Measurements from ENCODE around the gene C20orf96. TPM values are rescaled to one million over a fixed set of nuclear protein-coding genes. Genes with fewer than 3 reads are reported as not detected.

Gene C20orf96
- total RNA-seq, 1 experiment from 2014 or later: 3.8 TPM

GRCh38 chr20:278181-278580 lies 12.4 kb downstream of the C20orf96 start:
- H3K4me3 Mint-ChIP-seq (ENCODE audit: unreplicated experiment): no peak overlapping the region
- POLR2A ChIA-PET: no interaction called here

GRCh38 chr20:277496-277781 lies 13.1 kb downstream of the C20orf96 start:
- BruUV-seq (replicated peaks): no TSS peak
- DNase-seq (ENCODE audit: unreplicated experiment): no peak
- Mint-ChIP-seq H3K27ac (ENCODE audit: low read depth, unreplicated experiment) (no peak overlapping the region), H3K9me3 (ENCODE audit: unreplicated experiment) (no peaks in the 10 kb centered on the region), H3K4me3 (ENCODE audit: unreplicated experiment) (no peak overlapping the region), H3K4me1 (ENCODE audit: insufficient read depth, unreplicated experiment) (no peaks in the 10 kb centered on the region), H3K27me3 (ENCODE audit: insufficient read depth, unreplicated experiment) (no peaks in the 10 kb centered on the region), H3K36me3 (ENCODE audit: insufficient read depth, unreplicated experiment) (no peaks in the 10 kb centered on the region)
- intact Hi-C loops (cut with micrococcal nuclease): no loop called here
- TF ChIP-seq CTCF (IDR thresholded peaks at IDR 0.05; ENCODE audit: unreplicated experiment): no peak
- CTCF ChIA-PET: interaction anchor here (2.0 to 2.3 kb wide), 2 partner anchors 9 to 11 kb away, joined by 10 to 13 read pairs; no protein-coding TSS in a partner anchor
- POLR2A ChIA-PET: no interaction called here

More at GRCh38 chr20:278181-278580, 12.4 kb downstream of the C20orf96 start:
- no TSS peak for BruUV-seq (replicated peaks)
- TF ChIP-seq CTCF (IDR thresholded peaks at IDR 0.05; ENCODE audit: unreplicated experiment): no peak
- CTCF ChIA-PET: interaction anchor here (0.6 to 2.3 kb wide), 3 partner anchors 10 to 43 kb away, joined by 3 to 13 read pairs (median 10); no protein-coding TSS in a partner anchor
- intact Hi-C loops (cut with micrococcal nuclease): no loop called here
- H3K27ac Mint-ChIP-seq (ENCODE audit: low read depth, unreplicated experiment): no peak overlapping the region
- no peaks in the 10 kb centered on the region for H3K27me3 Mint-ChIP-seq (ENCODE audit: insufficient read depth, unreplicated experiment)
- H3K4me1 Mint-ChIP-seq (ENCODE audit: insufficient read depth, unreplicated experiment): no peaks in the 10 kb centered on the region
- H3K9me3 Mint-ChIP-seq (ENCODE audit: unreplicated experiment): no peaks in the 10 kb centered on the region
- no peaks in the 10 kb centered on the region for H3K36me3 Mint-ChIP-seq (ENCODE audit: insufficient read depth, unreplicated experiment)
- DNase-seq (ENCODE audit: unreplicated experiment): no peak

DNA sequence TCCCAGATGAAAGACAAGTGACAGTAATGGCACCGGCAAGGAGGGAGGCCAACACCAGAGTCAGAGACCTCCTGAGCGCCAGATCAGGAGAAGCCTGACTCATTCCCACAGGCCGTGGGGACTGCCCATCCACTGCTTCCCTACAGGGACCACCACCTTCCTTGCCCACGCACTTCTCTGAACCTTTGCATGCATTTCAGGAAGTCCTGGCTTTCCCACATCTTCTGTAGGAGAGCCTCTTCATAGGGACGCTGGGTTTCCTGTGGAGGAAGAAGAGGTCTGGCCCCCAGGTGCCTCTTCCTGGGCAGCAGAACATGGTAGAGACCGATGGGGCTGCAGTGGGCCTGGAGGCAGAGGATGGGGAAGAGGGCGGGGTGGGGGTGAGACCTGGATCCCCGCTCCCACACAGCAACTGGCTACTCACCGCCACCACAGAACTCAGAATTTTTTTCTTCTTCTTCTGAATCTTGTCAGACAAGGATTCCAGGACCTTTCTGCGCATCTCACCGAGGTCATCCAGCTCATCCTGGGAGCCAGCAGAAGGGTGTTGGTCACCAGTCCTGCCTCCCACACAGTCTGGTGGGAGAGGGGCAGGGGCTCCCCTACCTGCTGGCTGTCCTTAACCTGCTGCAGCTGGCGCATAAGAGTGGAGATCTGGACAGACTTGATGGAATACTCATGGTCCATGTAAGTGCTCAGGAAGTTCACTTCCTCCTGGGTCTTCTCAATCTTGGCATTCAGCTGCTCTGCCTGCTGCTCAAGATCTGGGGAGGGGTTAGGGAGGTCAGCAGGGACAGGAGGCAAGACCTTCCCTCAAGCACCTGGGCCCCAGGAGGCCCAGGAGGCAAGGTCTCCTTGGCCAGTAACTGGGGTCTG lies 13.7 kb downstream of the C20orf96 start:
- Mint-ChIP-seq H3K27ac (ENCODE audit: low read depth, unreplicated experiment) (no peak overlapping the region), H3K36me3 (ENCODE audit: insufficient read depth, unreplicated experiment) (no peaks in the 10 kb centered on the region), H3K4me3 (ENCODE audit: unreplicated experiment) (no peak overlapping the region), H3K27me3 (ENCODE audit: insufficient read depth, unreplicated experiment) (no peaks in the 10 kb centered on the region), H3K4me1 (ENCODE audit: insufficient read depth, unreplicated experiment) (no peaks in the 10 kb centered on the region), H3K9me3 (ENCODE audit: unreplicated experiment) (no peaks in the 10 kb centered on the region)
- ChIA-PET CTCF (interaction anchor here (2.0 to 2.3 kb wide), 2 partner anchors 9 to 10 kb away, joined by 10 to 13 read pairs; no protein-coding TSS in a partner anchor), POLR2A (interaction anchor here (1.1 kb wide), 1 partner anchor 48 kb away, joined by 4 read pairs; the partner anchor contains the start of gene SOX12)
- no peak for DNase-seq (ENCODE audit: unreplicated experiment)
- intact Hi-C loops (cut with micrococcal nuclease): no loop called here
- TF ChIP-seq CTCF (IDR thresholded peaks at IDR 0.05; ENCODE audit: unreplicated experiment): no peak
- no TSS peak for BruUV-seq (replicated peaks)

DNA sequence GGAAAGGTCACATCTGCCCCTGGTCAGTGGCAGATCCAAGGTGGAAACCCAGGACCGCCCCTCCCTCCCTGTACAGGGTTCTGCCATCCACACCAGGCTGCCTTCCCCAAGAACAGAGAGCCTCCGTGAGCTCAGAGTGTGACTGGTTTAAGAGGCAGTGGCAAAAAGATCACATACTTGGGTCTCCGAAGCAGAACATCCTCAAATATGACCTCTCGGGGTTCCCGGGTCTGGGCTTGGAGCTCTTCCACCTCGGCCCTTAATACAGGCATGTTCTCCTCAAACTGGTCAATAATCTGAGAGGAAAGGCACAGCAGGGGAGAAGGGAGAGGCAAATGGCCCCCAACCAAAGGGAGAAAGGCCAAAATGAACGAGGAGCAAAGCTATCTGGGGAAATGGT lies 14.8 kb downstream of the C20orf96 start:
- ChIA-PET CTCF (interaction anchor here (0.8 to 1.5 kb wide), 2 partner anchors 40 to 58 kb away, joined by 3 read pairs; no protein-coding TSS in a partner anchor), POLR2A (interaction anchor here (1.1 kb wide), 1 partner anchor 50 kb away, joined by 4 read pairs; the partner anchor contains the start of gene SOX12)
- H3K9me3 Mint-ChIP-seq (ENCODE audit: unreplicated experiment): no peaks in the 10 kb centered on the region
- no peaks in the 10 kb centered on the region for H3K27me3 Mint-ChIP-seq (ENCODE audit: insufficient read depth, unreplicated experiment)
- no peak overlapping the region for H3K4me3 Mint-ChIP-seq (ENCODE audit: unreplicated experiment)
- no peak for DNase-seq (ENCODE audit: unreplicated experiment)
- no peak overlapping the region for H3K27ac Mint-ChIP-seq (ENCODE audit: low read depth, unreplicated experiment)
- no peaks in the 10 kb centered on the region for H3K36me3 Mint-ChIP-seq (ENCODE audit: insufficient read depth, unreplicated experiment)
- H3K4me1 Mint-ChIP-seq (ENCODE audit: insufficient read depth, unreplicated experiment): no peaks in the 10 kb centered on the region
- intact Hi-C loops (cut with micrococcal nuclease): no loop called here
- no TSS peak for BruUV-seq (replicated peaks)
- no peak for TF ChIP-seq CTCF (IDR thresholded peaks at IDR 0.05; ENCODE audit: unreplicated experiment)
